WTC11 (cell line): ENCODE data around the gene UGT1A5.

ENCODE experiments used
- CTCF ChIP-seq: fragments of 200-600 bp; IDR thresholded peaks from 2 replicates; pipeline ENCODE4 v1.8.0; 2022; ENCODE audit warnings: antibody characterized with exemption
- KAT7 ChIP-seq: sonication (generic); formaldehyde crosslinking; IDR thresholded peaks from 2 replicates; pipeline ENCODE4 v1.8.1; 2023; ENCODE audit warnings: missing genetic modification reagents, mild to moderate bottlenecking, borderline replicate concordance
- SP1 ChIP-seq: sonication (generic); formaldehyde crosslinking; conservative IDR thresholded peaks from 2 replicates; pipeline ENCODE4 v1.8.1; 2022; ENCODE audit warnings: missing genetic modification reagents
- ZNF232 ChIP-seq: sonication (generic); formaldehyde crosslinking; IDR thresholded peaks from 2 replicates; pipeline ENCODE4 v1.8.0; 2022; ENCODE audit warnings: mild to moderate bottlenecking, missing genetic modification reagents

- TF ChIP-seq SP1 (CRISPR knock-in tag) (no peak), CTCF (no peak), KAT7 (CRISPR knock-in tag) (no peak), ZNF232 (no peak)
These were observed 108.5 kb downstream of the UGT1A5 start for GRCh38 chr2:233821196-233821595.
